GM12801 (cell line): ENCODE results near the gene EHMT2.

Experiments
- TF ChIP-seq, protein P1 (sequence below): IDR thresholded peaks from one replicate; pipeline ENCODE4 v1.5.1; 2011; ENCODE audit warnings: control low read depth; ENCODE audit not compliant: insufficient read length; ENCODE audit errors: extremely low read depth

The EHMT2 gene

DNA sequence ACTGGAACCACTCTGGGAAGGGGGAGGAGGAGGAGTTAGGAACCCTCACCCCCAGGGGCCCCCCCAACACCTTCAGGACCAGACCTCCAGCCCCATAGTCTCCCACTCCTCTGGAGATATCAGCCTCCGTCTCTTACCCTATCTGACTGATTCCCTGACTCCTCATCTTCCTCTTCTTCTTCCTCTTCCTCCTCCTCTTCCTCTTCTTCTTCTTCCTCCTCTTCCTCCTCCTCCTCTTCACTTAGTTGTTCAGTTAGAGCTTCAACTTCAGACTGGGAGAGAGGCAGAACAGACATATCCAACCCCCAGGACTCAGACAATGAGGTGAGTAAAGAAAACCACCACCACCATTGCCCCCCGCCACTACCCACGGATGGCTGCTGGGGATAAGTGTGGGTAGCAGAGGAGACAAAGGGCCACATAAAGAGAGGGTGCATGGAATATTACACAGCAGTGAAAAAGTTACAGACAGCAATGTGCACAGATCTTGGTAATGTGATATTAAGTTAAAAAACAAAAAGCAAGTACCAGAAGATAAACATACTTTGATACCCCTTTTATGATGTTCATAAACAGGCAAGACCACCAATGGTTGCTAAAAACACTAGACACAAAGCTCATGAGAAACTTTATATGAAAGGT, 8.0 kb downstream of the EHMT2 start:
- TF ChIP-seq, protein P1, sequence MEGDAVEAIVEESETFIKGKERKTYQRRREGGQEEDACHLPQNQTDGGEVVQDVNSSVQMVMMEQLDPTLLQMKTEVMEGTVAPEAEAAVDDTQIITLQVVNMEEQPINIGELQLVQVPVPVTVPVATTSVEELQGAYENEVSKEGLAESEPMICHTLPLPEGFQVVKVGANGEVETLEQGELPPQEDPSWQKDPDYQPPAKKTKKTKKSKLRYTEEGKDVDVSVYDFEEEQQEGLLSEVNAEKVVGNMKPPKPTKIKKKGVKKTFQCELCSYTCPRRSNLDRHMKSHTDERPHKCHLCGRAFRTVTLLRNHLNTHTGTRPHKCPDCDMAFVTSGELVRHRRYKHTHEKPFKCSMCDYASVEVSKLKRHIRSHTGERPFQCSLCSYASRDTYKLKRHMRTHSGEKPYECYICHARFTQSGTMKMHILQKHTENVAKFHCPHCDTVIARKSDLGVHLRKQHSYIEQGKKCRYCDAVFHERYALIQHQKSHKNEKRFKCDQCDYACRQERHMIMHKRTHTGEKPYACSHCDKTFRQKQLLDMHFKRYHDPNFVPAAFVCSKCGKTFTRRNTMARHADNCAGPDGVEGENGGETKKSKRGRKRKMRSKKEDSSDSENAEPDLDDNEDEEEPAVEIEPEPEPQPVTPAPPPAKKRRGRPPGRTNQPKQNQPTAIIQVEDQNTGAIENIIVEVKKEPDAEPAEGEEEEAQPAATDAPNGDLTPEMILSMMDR = no peak

DNA sequence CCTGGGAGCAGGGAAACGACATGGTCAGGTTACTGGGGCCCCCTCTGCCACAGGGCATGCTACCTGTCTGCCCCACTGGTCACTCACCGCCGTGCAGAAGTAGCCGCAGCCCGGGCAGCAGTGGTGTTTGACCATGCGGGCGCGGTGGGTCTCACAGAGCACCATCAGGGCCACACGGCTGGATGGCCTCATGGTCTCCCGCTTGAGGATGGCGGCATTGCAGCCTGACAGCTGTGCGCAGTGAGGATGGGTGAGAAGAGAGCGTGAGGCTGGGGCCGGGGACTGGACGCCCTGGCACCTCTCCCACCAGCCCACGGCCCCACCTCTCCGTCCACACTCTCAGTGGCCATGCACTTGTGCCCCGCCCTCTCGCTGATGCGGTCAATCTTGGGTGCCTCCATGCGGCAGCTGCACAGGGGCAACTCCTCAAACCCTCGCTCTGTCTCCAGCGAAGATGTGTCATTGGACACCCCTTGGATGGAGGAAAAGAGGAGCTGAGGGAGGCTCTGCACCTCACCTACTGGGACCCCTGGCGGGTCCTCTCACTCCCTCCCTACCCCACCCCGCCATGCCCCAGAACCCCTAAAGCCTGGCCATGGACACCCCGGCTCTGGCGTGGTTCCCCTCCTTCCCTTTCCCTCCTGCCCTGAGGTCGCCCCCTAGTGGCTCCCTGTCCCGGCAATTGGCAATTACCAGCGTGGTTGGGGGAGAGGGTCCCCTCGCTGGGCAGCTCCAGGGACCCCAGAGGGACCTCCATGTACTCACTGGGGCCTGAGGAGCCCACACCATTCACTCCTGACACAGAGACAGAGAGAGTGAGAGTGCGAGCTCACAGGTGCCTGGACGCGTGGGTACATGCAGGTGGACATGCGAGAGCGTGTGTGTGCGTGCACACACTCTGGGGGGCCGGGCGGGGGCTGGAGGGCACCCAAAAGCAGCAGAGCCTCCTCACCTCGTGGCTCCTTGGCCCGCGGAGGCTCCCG, 8.9 kb downstream of the EHMT2 start:
- TF ChIP-seq, protein P1 = no peak

DNA sequence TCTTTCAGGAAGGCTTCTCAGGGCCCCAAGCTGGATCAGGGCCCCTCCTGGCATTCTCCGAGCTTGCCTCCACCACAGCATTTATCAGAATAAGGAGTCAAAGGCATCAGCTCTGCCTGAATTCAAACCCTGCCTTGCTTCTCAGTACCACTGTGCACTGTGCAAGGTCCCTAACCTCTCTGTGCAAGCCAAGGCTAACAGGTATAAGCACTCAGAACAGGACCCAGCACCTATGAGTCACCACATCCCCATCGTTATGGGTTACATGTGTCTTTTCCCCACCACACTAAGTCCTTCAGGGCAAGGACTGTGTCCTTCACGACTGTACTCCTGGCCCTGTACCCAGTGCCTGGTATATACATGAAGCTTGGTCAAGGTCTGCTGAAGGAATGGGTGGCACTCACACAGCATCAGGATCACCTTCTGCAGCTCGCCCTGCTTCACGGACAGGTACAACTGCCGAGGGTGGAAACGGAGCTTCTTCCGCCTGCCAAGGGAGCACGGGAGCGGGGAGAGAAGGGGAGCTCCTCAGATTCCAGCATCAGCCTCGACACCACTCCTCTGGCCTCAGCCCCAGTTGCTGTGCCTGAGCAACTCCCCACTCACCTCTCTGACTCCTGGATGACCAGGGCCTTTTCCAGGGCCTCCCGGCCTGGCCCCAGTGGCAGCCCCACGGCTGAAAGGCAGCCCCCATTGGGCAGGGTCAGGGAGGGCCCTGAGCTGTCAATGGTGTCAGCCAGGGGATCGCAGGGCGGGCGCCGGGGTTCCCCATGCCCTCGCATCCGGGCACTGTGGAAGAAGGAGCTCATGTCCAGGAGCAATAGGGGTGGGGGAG, 10.1 kb downstream of the EHMT2 start:
- TF ChIP-seq, protein P1 = no peak

DNA sequence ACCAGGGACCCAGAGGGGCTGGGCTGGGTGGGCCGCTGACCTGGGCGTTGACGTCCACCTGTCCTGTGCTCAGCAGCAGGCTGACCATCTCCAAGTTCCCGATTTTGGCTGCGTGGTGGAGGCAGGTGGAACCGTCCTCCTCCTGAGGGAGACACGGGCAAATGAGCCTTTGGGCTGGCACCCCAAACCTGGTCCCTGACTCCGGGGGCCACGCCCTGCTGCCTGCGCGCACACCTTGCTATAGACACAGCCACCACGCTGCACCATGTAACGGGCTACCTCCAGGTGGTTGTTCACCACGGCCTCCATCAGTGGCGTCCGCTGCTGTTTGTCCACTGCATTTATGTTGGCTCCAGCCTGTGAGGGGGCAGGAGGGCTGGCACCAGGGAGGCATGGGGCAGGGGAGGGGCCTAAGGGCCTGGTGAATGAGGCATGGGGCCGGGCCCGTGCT, 10.9 kb downstream of the EHMT2 start:
- TF ChIP-seq, protein P1 = no peak

DNA sequence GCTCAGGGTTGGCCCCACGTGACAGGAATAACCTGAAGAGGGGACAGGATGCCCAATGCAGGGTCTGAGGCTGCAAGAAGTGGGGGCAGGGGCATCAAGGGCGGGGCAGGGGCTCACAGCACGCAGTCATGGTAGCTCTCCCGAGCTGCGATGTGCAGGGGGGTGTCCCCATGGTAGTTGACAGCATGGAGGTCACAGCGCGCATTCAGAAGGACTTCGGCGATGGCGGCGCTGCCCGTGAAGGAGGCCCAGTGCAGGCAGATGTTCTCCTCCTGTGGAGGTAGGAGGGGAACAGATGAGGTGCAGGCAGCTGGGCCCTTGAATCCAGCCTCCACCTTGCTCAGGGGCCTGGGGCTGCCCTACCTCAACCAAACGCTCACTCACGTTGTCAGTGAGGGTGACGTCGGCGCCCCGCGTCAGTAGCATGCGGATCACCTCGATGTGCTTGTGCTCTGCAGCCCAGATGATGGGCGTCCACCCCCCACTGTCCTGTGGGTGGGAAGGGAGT, 12.9 kb downstream of the EHMT2 start:
- TF ChIP-seq, protein P1 = no peak

DNA sequence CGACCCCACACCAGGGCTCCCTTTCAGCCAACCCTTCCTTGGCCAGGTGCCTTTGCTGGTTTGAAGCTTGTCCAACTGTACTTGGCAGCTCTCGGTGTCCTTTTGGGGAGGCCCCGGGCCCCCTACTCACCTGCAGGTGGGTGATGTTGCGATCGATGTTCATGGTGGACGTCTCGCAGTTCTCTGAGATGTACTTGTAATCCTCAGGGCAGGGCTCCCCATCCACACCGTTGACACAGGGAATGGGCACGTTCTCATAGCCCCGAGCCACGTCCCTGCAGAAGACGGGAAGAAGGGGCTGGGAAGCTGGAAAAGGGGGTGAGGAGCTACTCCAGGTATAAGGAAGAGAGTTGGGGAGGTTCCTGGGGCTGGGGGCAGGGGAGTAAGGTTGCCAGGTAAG, 13.8 kb downstream of the EHMT2 start:
- TF ChIP-seq, protein P1 = no peak
